ENCODE data around the gene ADGRV1.

ADGRV1 gene

GRCh38 chr5:90866915-90867731 is 308.5 kb downstream of the ADGRV1 start:
- no peak overlapping the region for H3K4me3 ChIP-seq
- TF ChIP-seq CTCF (IDR thresholded peaks at IDR 0.05): no peak
- DNase-seq (ENCODE audit: low spot score): no peak
- no peak overlapping the region for H3K27ac ChIP-seq

GRCh38 chr5:90868799-90869198 is 310.2 kb downstream of the ADGRV1 start:
- Histone ChIP-seq H3K4me3 (no peak overlapping the region), H3K27ac (no peak overlapping the region)
- no peak for DNase-seq (ENCODE audit: low spot score)
- TF ChIP-seq CTCF (IDR thresholded peaks at IDR 0.05): no peak

- H3K4me3 ChIP-seq: no peak overlapping the region
- no peak for TF ChIP-seq CTCF (IDR thresholded peaks at IDR 0.05)
- DNase-seq (ENCODE audit: low spot score): no peak
- H3K27ac ChIP-seq: peak overlapping the region in 1 of 2 donors; percentile 30
These were observed 312.9 kb downstream of the ADGRV1 start for GRCh38 chr5:90871391-90871991.

- DNase-seq (ENCODE audit: low spot score): no peak
- Histone ChIP-seq H3K4me3 (no peak overlapping the region), H3K27ac (no peak overlapping the region)
- TF ChIP-seq CTCF (IDR thresholded peaks at IDR 0.05): no peak
These were observed 314.5 kb downstream of the ADGRV1 start for GRCh38 chr5:90873033-90873517.

- no peak for TF ChIP-seq CTCF (IDR thresholded peaks at IDR 0.05)
- H3K27ac ChIP-seq: no peak overlapping the region
- no peak overlapping the region for H3K4me3 ChIP-seq
- DNase-seq (ENCODE audit: low spot score): no peak
These were observed 315.5 kb downstream of the ADGRV1 start for GRCh38 chr5:90874066-90874465.

- H3K27ac ChIP-seq: no peak overlapping the region
- H3K4me3 ChIP-seq: no peak overlapping the region
- DNase-seq (ENCODE audit: low spot score): no peak
- TF ChIP-seq CTCF (IDR thresholded peaks at IDR 0.05): no peak
These were observed 316.9 kb downstream of the ADGRV1 start for GRCh38 chr5:90875456-90875855.

GRCh38 chr5:90876366-90876765 is 317.8 kb downstream of the ADGRV1 start:
- no peak overlapping the region for H3K4me3 ChIP-seq
- no peak for TF ChIP-seq CTCF (IDR thresholded peaks at IDR 0.05)
- no peak overlapping the region for H3K27ac ChIP-seq
- DNase-seq (ENCODE audit: low spot score): no peak
